Glomerular visceral epithelial cell (primary cell): ENCODE data around the gene KCNK2.

Source experiments
- DNase-seq: peaks from one replicate; pipeline ENCODE4 v3.0.0-alpha.2; 2016; ENCODE audit errors: extremely low spot score

The KCNK2 gene

GRCh38 chr1:215082532-215083382 lies at the start of gene KCNK2:
KCNK2 (plus strand) TSS chr1:215082737; CDS start chr1:215083386, 649 bp downstream.
- peak; percentile 20 for DNase-seq

GRCh38 chr1:215032911-215033526 lies 49.5 kb upstream of the KCNK2 start:
- DNase-seq: no peak

GRCh38 chr1:215040190-215040589 lies 42.3 kb upstream of the KCNK2 start:
- DNase-seq: no peak

GRCh38 chr1:215043401-215043800 lies 39.1 kb upstream of the KCNK2 start:
- DNase-seq: no peak

GRCh38 chr1:215044151-215044550 lies 38.4 kb upstream of the KCNK2 start:
- DNase-seq: peak; percentile 87

- no peak for DNase-seq
These were observed 36.7 kb upstream of the KCNK2 start for GRCh38 chr1:215045698-215046308.

- no peak for DNase-seq
These were observed 30.1 kb upstream of the KCNK2 start for GRCh38 chr1:215052256-215053015.

- DNase-seq: no peak
These were observed 28.3 kb upstream of the KCNK2 start for GRCh38 chr1:215054266-215054665.

GRCh38 chr1:215055281-215055935 lies 27.1 kb upstream of the KCNK2 start:
- no peak for DNase-seq

- DNase-seq: peak; percentile 18
These were observed 26.0 kb upstream of the KCNK2 start for GRCh38 chr1:215056584-215056983.

GRCh38 chr1:215059947-215060346 lies 22.6 kb upstream of the KCNK2 start:
- no peak for DNase-seq

- no peak for DNase-seq
These were observed 18.2 kb upstream of the KCNK2 start for GRCh38 chr1:215064327-215064726.

GRCh38 chr1:215071078-215071477 lies 11.5 kb upstream of the KCNK2 start:
- no peak for DNase-seq

GRCh38 chr1:215076322-215076721 lies 6.2 kb upstream of the KCNK2 start:
- peak; percentile 51 for DNase-seq

- DNase-seq: no peak
These were observed 3.1 kb upstream of the KCNK2 start for GRCh38 chr1:215079456-215079855.

- no peak for DNase-seq
These were observed 641 bp upstream of the KCNK2 start for GRCh38 chr1:215081661-215082531.

- DNase-seq: peak; percentile 47
These were observed 935 bp downstream of the KCNK2 start for GRCh38 chr1:215083383-215083961.

GRCh38 chr1:215084621-215085020 lies 2.1 kb downstream of the KCNK2 start:
- DNase-seq: no peak

GRCh38 chr1:215087603-215088002 lies 5.1 kb downstream of the KCNK2 start:
- no peak for DNase-seq

- no peak for DNase-seq
These were observed 11.8 kb downstream of the KCNK2 start for GRCh38 chr1:215094381-215094780.
